SIG-M5 treated with dmso at 0.1 percent for 504 hours (cell line): ENCODE data around the gene DSTN.

Experiments used
- DNase-seq: peaks from one replicate; lab custom pipeline; 2025; ENCODE audit not compliant: unreplicated experiment; lab: John Stamatoyannopoulos, UW

DSTN gene

GRCh38 chr20:17579369-17580039 lies 9.6 kb downstream of the DSTN start:
- DNase-seq = no peak

- DNase-seq = no peak
Measured at GRCh38 chr20:17580895-17581294, 11.0 kb downstream of the DSTN start.

DNA sequence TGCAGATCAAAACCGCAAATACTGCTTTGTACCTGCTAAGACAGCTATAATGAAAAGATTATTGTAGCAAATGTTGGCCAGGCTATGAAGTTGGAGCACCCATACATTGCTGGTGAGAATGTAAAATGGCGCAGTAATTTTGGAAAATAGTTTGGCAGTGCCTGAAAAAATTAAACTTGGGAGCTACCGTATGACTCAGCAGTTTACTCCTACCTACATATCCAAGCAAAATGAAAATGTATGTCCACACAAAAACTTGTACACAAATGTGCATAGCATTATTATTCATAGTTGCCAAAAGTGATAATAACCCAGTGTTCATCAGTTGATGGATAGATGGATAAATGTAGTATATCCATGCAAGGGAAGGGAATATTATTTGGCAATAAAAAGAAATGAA lies 13.3 kb downstream of the DSTN start:
- DNase-seq = no peak

DNA sequence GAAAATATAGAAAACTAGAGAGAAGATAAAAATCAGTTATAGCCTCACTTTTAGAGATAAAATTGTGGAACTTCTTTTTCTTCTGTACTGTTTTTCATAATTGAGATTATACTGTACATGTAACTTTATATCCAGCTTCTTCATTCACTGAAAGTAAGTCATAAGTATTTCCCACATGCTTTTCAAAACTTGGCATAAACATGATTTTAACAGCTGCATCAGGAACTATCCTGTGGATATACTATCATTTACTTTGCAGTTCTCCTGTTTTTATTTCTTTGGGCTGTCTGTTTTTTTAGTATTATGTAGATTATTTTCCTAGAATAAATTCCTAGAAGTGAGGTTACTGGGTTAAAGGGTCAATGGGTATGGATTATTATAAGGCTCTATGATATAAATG lies 14.8 kb downstream of the DSTN start:
- no peak for DNase-seq

- DNase-seq = no peak
Measured at GRCh38 chr20:17586250-17586649, 16.4 kb downstream of the DSTN start.

- DNase-seq = no peak
Measured at GRCh38 chr20:17587148-17587547, 17.3 kb downstream of the DSTN start.

DNA sequence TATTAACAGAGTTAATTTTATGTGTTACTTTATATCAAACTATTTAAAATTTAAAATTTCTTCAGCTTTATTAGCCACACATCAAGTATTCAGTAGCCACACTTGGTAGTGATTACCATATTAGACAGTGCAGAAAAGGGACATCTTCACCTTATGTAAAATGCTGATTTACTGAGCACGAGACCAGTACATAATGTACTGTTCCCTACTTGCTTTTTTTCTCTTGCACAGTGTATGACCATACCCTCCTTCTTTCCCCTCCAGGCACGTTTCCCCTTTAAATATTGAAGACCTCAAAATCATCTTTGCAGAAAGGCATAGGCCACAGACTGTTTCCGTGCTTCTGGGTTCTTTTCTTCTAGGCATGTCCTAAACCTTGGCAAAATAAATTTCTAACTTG lies 17.9 kb downstream of the DSTN start:
- DNase-seq = no peak

DNA sequence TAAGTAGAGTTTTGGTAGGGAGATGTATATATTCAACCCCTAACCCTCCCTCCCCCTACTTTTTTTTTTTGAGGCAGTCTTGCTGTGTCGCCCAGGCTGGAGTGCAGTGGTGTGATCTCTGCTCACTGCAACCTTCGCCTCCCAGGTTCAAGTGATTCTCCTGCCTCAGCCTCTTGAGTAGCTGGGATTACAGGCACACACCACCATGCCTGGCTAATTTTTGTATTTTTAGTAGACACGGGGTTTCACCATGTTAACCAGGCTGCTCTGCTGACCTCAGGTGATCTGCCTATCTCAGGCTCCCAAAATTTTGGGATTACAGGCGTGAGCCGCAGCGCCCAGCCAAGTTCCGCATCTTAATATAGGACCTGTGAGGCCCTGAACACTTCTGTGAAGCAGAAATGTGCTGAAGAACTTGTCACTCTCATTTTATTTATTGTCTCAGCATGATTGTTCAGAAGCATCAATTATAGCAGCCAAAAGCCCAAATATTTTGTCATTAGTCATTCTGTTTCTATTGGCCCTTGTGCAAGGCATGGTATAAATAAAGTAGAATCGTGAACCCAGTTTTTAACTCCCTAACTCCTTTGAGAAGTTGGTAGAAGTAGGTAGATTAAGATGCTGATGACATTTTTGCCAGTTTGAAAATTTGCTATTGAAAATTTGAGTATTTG lies 19.4 kb downstream of the DSTN start:
- DNase-seq = no peak

DNA sequence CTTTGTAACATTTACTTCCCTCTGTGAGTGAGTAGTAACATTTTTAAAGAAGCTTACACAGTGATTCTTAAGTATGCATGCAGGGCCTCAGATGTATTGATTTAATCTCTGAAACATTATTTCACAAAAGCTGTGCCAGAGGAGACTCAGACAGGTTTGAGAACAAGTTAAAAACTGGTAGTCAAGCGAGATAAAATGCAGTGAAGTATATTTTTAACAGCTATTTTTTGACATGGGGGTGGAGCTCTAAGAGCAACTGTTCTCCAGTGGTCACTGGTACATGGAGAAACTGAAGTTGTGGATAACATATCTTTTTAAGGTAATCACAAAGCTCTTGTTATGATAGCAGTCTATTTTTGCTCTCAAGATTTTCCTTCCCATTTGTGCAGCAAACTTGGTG lies 20.4 kb downstream of the DSTN start:
- DNase-seq = no peak

DNA sequence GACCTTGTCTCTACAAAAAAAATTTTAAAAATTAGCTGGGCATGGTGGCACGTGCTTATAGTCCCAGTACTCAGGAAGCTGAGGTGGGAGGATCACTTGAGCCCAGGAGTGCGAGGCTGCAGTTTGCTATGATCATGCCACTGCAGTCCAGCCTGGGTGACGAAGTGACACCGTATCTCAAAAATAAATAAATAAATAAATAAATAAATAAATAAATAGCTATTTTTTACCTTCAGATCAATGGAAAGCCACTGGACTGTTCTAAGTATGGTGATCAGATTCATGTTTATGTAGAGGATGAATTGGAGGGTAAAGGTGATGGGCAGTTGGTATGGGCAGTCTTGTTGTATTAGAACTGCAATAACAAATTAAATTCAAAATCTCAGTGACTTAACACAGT lies 24.0 kb downstream of the DSTN start:
- no peak for DNase-seq

GRCh38 chr20:17594443-17594842 lies 24.6 kb downstream of the DSTN start:
- peak; percentile 43 for DNase-seq

DNA sequence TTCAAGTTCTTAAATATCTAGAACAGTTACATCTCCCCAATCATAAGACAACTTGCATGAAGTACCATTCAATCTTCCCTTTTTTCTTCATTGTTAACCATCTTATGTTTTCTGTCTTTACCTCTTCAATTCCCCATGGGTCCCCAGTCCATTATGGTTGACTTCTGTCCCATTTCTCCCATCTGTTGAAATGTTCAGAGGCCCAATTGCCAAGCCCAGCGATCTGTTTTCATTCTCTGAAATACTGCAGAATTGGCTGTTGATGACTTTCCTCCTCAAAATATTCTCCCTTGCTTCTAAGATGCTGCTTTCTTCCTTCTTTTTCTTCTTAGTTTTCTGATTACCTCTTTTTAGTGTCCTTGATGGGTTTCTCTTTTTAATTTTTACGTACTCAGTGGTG lies 26.0 kb downstream of the DSTN start:
- no peak for DNase-seq

DNA sequence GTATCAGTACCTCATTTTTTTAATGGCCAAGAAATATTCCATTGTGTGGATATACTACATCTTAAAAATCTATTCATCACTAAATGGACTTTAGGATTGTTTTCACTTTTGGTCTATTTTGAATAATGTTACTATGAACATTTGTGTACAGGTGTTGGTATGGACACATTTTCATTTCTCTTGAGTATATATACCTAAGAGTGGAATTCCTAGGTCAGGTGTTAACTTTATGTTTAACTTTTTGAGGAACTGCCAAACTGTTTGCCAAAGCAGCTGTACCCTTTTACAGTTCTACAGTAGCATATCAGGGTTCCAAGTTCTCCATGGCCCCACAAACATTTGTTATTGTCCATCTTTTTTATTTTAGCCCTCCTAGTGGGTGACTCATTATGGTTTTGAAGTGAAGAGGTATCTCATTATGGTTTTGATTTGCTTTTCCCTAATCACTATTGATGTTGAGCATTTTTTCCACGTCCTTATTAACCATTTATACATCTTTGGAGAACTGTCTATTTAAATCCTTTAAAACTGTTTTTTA lies 28.2 kb downstream of the DSTN start:
- DNase-seq = no peak

DNA sequence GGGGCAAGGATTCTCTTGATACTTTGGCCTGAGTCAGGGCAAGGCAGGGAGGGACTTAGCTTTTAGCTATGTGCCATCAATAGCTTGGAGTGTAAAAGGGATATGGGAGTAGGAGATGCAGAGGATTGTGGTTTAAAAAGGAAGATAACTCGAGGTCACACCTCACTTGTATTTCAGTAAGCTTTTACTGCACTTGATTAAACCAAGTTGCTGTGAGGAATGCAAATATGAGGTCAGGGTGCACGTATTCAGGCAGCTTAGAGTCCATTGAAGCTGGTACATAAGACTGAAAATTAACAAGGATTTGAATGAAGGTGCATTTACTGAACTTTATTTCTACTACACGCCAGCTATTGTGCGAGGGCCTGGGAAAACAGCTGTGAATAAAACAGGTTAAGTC lies 32.1 kb downstream of the DSTN start:
- no peak for DNase-seq

DNA sequence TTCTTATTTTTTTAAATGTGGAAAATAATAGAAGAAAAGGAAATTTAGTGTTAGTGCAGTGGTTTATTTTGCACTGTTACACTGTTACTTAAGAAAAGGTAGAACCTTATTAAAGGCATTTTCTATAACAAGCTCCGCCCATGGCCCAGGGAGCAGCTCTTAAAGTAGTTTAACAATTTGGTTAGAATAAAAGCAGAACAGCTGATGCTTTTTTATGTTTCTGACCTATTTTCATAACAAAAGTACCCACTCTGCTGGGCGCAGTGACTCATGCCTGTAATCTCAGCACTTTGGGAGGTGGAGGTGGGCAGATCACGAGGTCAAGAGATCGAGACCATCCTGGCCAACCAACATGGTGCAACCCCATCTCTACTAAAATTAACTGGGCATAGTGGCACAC lies 32.6 kb downstream of the DSTN start:
- no peak for DNase-seq

- peak; percentile 57 for DNase-seq
Measured at GRCh38 chr20:17605131-17605660, 35.3 kb downstream of the DSTN start.

GRCh38 chr20:17606001-17606400 lies 36.1 kb downstream of the DSTN start:
- DNase-seq = no peak

DNA sequence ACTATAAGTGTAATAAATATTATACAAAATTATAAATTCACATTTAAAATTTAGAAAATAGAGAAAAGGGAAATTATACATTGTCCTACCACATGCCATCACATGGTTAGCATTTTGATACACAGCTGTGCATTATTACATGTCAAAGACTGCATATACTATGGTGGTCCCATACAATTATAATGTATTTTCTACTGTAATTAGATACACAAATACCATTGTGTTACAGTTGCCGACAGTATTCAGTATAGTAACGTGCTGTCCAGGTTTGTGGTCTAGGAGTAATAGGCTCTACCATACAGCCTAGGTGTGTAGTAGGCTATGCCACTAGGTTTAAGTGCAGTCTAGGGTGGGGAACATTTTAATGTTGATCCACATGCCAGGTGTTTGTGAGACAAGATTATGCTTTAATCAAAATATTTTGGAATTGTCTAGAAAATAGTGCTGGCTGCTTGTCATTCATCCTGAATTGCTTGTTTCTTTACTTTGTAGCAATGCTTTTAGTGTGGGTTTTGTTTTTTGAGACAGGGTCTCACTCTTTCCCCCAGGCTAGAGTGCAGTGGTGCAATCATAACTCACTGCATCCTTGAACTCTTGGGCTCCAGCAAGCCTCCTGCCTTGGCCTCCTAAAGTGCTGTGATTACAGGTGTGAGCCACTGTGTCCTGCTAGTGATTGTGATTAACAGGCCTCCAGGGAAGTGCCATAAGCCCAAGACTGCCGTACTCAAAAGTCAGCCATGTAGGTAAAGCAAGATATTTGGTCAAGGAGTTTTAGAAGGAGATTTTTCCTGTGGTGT lies 39.0 kb downstream of the DSTN start:
- DNase-seq = no peak

- no peak for DNase-seq
Measured at GRCh38 chr20:17609811-17610377, 40.0 kb downstream of the DSTN start.

DNA sequence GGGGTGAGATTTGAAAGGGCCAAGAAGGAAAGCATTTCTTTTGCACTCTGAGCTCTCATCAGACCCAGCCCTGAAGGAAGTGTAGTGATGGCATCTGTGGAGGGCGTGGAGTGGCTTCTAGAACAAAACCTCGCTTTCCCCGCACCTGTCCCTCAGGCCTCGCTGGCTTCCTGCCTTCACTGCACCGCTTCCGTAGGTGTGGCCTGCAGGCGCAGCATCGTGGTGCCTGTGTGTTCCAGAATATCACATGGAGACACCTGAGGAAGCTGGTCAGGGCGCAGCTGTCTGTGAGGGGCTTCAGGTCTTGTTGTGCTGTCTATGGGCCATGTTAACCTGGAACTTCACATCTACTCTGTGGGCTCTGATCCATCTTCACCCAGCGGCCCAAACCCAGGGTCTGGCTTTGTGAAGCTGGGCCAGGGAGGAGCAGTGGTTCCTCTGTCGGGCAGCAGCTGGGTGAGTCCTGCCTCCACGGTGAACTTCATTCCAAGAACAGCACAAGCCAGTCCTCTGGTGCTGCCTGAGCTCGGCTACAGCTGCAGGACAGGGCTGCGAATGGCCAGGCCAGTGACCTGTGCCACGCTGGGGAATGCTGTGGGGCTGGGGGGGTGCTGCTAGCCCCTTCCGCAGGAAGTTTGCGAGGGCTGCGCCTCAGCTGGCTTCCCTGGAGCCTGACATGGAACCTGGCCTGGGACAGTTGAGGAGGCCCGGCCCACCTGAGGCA lies 40.9 kb downstream of the DSTN start:
- DNase-seq = no peak

GRCh38 chr20:17611290-17611539 lies 41.3 kb downstream of the DSTN start:
- no peak for DNase-seq
